HUES64 (cell line): ENCODE data around the gene HSF4.

ENCODE experiments used
- H3K27ac ChIP-seq: 2 replicates; pipeline ENCODE4 v1.7.0; 2013; ENCODE audit warnings: low read depth, low read length, inconsistent platforms
- H3K27me3 ChIP-seq: 2 replicates; pipeline ENCODE4 v1.6.1; 2013; ENCODE audit warnings: mild to moderate bottlenecking, low read length; ENCODE audit not compliant: insufficient read depth
- H3K36me3 ChIP-seq: 2 replicates; pipeline ENCODE4 v1.6.1; 2013; ENCODE audit warnings: mild to moderate bottlenecking, low read length; ENCODE audit not compliant: insufficient read depth
- H3K4me1 ChIP-seq: 2 replicates; pipeline ENCODE4 v1.6.1; 2013; ENCODE audit warnings: mild to moderate bottlenecking, low read length, moderate library complexity; ENCODE audit not compliant: insufficient read depth
- H3K4me3 ChIP-seq: 2 replicates; pipeline ENCODE4 v1.5.1; 2013; ENCODE audit warnings: mild to moderate bottlenecking, low read length, moderate library complexity
- H3K9ac ChIP-seq: 2 replicates; pipeline ENCODE4 v1.6.1; 2013; ENCODE audit warnings: mild to moderate bottlenecking, low read depth, low read length
- H3K9me3 ChIP-seq: 2 replicates; pipeline ENCODE4 v1.6.1; 2013; ENCODE audit warnings: low read depth, low read length; ENCODE audit not compliant: insufficient read depth
- WGBS: fragments of 150-250, 120-280 bp; methylation state at CpG from one replicate; pipeline ENCODE4 v1.1.7; 2013; ENCODE audit warnings: missing lambda C conversion rate; 5-methylcytosine and 5-hydroxymethylcytosine counted together

HSF4 gene

GRCh38 chr16:67197704-67198103 lies 33.2 kb downstream of the HSF4 start:
- H3K36me3 ChIP-seq = peaks cover 66% of the 10 kb centered on the region
- no peaks in the 10 kb centered on the region for H3K27me3 ChIP-seq
- H3K9me3 ChIP-seq = no peaks in the 10 kb centered on the region
- H3K27ac ChIP-seq = no peak overlapping the region
- WGBS = 93% methylated on average over 6 of the region's 6 CpGs
- H3K9ac ChIP-seq = no peak overlapping the region
- H3K4me3 ChIP-seq = no peak overlapping the region
- H3K4me1 ChIP-seq = peaks cover 7% of the 10 kb centered on the region

- Histone ChIP-seq H3K36me3 (peaks cover 68% of the 10 kb centered on the region), H3K27me3 (no peaks in the 10 kb centered on the region), H3K9me3 (no peaks in the 10 kb centered on the region), H3K4me1 (peaks cover 2% of the 10 kb centered on the region), H3K9ac (no peak overlapping the region), H3K27ac (no peak overlapping the region), H3K4me3 (peak overlapping the region; percentile 64; the same call in 1 of the 2 replicates)
- 87% methylated on average over 12 of the region's 12 CpGs for WGBS
Measured at GRCh38 chr16:67198238-67198734, 33.7 kb downstream of the HSF4 start.

- WGBS = 87% methylated on average over 59 of the region's 61 CpGs
- H3K9me3 ChIP-seq = no peaks in the 10 kb centered on the region
- H3K27ac ChIP-seq = no peak within 1 kb of the TSS
- no peaks in the 10 kb centered on the region for H3K27me3 ChIP-seq
- H3K36me3 ChIP-seq = peaks cover 64% of the 10 kb centered on the region
- H3K4me1 ChIP-seq = no peaks in the 10 kb centered on the region; the same call in 1 of the 2 replicates
- H3K9ac ChIP-seq = no peak within 1 kb of the TSS; the same call in 1 of the 2 replicates
- peak within 1 kb of the TSS; percentile 64 for H3K4me3 ChIP-seq
Measured at GRCh38 chr16:67199011-67199807, 34.7 kb downstream of the HSF4 start, which contains the start of gene ELMO3. Gene ELMO3 (plus strand): TSS chr16:67199131. CDS start chr16:67199327, 196 bp downstream.

GRCh38 chr16:67199808-67200198 lies 35.3 kb downstream of the HSF4 start:
- Histone ChIP-seq H3K27me3 (no peaks in the 10 kb centered on the region), H3K27ac (no peak overlapping the region), H3K4me3 (peak overlapping the region; percentile 56), H3K4me1 (no peaks in the 10 kb centered on the region; the same call in 1 of the 2 replicates), H3K36me3 (peaks cover 59% of the 10 kb centered on the region), H3K9ac (no peak overlapping the region; the same call in 1 of the 2 replicates), H3K9me3 (no peaks in the 10 kb centered on the region)
- 92% methylated on average over 21 of the region's 22 CpGs for WGBS

GRCh38 chr16:67200491-67200890 lies 35.9 kb downstream of the HSF4 start:
- WGBS = 94% methylated on average over 8 of the region's 8 CpGs
- H3K27me3 ChIP-seq = no peaks in the 10 kb centered on the region
- no peaks in the 10 kb centered on the region; the same call in 1 of the 2 replicates for H3K4me1 ChIP-seq
- no peaks in the 10 kb centered on the region for H3K9me3 ChIP-seq
- no peak overlapping the region for H3K4me3 ChIP-seq
- H3K36me3 ChIP-seq = peaks cover 52% of the 10 kb centered on the region
- no peak overlapping the region for H3K27ac ChIP-seq
- H3K9ac ChIP-seq = no peak overlapping the region

GRCh38 chr16:67201411-67202345 lies 37.1 kb downstream of the HSF4 start:
- 95% methylated on average over 40 of the region's 40 CpGs for WGBS
- Histone ChIP-seq H3K36me3 (peaks cover 40% of the 10 kb centered on the region), H3K27me3 (no peaks in the 10 kb centered on the region), H3K9me3 (no peaks in the 10 kb centered on the region), H3K27ac (no peak overlapping the region), H3K9ac (no peak overlapping the region), H3K4me3 (no peak overlapping the region), H3K4me1 (no peaks in the 10 kb centered on the region; the same call in 1 of the 2 replicates)

- Histone ChIP-seq H3K27ac (no peak overlapping the region), H3K4me1 (peaks cover 7% of the 10 kb centered on the region), H3K36me3 (peaks cover 33% of the 10 kb centered on the region), H3K27me3 (no peaks in the 10 kb centered on the region), H3K9me3 (no peaks in the 10 kb centered on the region), H3K9ac (no peak overlapping the region), H3K4me3 (no peak overlapping the region)
- 94% methylated on average over 12 of the region's 12 CpGs for WGBS
Measured at GRCh38 chr16:67202426-67202825, 37.9 kb downstream of the HSF4 start.

- Histone ChIP-seq H3K36me3 (peaks cover 27% of the 10 kb centered on the region), H3K27me3 (no peaks in the 10 kb centered on the region), H3K27ac (no peak overlapping the region), H3K4me3 (no peak overlapping the region), H3K4me1 (peaks cover 8% of the 10 kb centered on the region), H3K9me3 (no peaks in the 10 kb centered on the region), H3K9ac (no peak overlapping the region)
- 94% methylated on average over 23 of the region's 23 CpGs for WGBS
Measured at GRCh38 chr16:67202956-67203493, 38.5 kb downstream of the HSF4 start.

GRCh38 chr16:67204076-67204475 lies 39.5 kb downstream of the HSF4 start:
- Histone ChIP-seq H3K9ac (no peak overlapping the region), H3K36me3 (peaks cover 25% of the 10 kb centered on the region), H3K4me1 (peaks cover 8% of the 10 kb centered on the region; the same call in 1 of the 2 replicates), H3K27ac (no peak overlapping the region), H3K27me3 (no peaks in the 10 kb centered on the region), H3K9me3 (no peaks in the 10 kb centered on the region), H3K4me3 (no peak overlapping the region)
- WGBS = 95% methylated on average over 4 of the region's 4 CpGs

GRCh38 chr16:67206129-67206837 lies 41.7 kb downstream of the HSF4 start:
- WGBS = 94% methylated on average over 8 of the region's 8 CpGs
- peaks cover 21% of the 10 kb centered on the region for H3K36me3 ChIP-seq
- no peaks in the 10 kb centered on the region for H3K9me3 ChIP-seq
- peaks cover 8% of the 10 kb centered on the region; the same call in 1 of the 2 replicates for H3K4me1 ChIP-seq
- no peak overlapping the region for H3K27ac ChIP-seq
- H3K9ac ChIP-seq = no peak overlapping the region
- no peaks in the 10 kb centered on the region for H3K27me3 ChIP-seq
- H3K4me3 ChIP-seq = no peak overlapping the region
